ENCODE measurements around the gene ERMAP.

Gene ERMAP

DNA sequence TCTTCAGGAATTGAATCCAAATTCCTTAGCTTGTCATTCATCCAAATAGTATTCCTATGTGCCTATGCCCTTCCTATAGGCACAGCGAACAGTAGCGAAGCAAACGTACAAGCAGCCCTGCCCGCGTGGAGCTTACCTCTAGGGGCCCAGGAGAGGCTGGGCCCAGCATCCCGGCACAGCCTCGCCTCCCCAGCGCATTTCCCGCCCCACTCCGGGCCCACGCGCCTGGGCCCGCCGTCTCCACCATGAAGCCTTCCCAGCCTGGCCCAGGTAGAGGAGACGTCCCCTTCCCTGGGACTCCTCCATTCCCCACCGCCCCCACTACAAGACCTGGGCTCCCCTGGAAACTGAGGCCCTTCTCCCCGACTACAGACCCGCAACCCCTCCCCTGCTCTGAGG, 32.4 kb upstream of the ERMAP start:
- TF ChIP-seq, protein P1, sequence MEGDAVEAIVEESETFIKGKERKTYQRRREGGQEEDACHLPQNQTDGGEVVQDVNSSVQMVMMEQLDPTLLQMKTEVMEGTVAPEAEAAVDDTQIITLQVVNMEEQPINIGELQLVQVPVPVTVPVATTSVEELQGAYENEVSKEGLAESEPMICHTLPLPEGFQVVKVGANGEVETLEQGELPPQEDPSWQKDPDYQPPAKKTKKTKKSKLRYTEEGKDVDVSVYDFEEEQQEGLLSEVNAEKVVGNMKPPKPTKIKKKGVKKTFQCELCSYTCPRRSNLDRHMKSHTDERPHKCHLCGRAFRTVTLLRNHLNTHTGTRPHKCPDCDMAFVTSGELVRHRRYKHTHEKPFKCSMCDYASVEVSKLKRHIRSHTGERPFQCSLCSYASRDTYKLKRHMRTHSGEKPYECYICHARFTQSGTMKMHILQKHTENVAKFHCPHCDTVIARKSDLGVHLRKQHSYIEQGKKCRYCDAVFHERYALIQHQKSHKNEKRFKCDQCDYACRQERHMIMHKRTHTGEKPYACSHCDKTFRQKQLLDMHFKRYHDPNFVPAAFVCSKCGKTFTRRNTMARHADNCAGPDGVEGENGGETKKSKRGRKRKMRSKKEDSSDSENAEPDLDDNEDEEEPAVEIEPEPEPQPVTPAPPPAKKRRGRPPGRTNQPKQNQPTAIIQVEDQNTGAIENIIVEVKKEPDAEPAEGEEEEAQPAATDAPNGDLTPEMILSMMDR (IDR thresholded peaks at IDR 0.05; ENCODE audit: insufficient read depth, low read length, missing control alignments): no peak
- ChIA-PET POLR2A (interaction anchor here (1.9 kb wide), 1 partner anchor 17 kb away, joined by 9 read pairs; the partner anchor contains the start of genes C1orf50 and P3H1), CTCF (interaction anchor here (3.4 kb wide), 1 partner anchor 288 kb away, joined by 18 read pairs; no protein-coding TSS in a partner anchor)
- no peak for DNase-seq (ENCODE audit: low read depth, low spot score)
- peak overlapping the region; percentile 44; the same call in 1 of the 2 replicates for H3K4me3 ChIP-seq (ENCODE audit: low read depth, low read length)

DNA sequence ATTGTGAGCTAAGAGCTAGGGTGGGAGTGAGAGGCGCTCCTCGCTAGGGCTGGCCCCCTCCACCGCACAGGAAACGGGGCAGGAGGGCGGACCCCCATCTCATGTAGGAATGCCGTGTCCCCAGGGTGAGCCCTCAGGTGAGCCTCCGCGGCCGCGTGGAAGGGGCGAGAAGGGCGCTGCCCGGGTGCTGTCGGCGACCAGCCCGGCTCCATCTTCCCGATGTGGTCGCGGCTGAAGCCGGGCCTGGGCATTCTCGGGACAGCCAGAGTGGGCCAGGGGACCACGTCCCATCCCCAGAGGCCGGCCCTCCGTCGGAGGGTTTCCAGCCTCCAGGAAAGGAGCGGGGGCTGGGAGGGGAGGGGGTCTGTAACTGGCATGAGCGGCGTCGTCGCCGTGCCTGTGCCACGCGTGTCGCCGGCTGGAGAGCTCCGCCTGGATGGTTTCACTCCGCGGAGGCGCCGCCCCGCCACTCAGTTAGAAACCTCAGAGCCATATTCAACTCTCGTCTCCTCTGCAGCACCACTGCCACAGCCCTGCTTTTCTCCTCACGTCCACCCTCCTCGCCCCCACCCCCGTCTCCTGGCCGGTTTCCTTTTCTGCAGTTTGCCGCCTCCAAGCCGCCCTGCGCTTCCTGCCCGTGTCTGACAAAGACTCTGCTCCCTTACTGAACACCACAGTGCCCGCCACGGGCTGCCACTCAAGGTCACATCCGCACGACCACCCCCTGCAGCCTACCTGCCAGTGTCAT, 31.8 kb upstream of the ERMAP start, which contains the start of gene TMEM269:
TMEM269 (plus strand) TSS at position 46 of the 748 bp plus-strand sequence. CDS start 4,903 bp downstream, outside the sequence.
- ChIA-PET CTCF (interaction anchor here (1.4 kb wide), 1 partner anchor 288 kb away, joined by 4 read pairs; no protein-coding TSS in a partner anchor), POLR2A (interaction anchor here (1.9 kb wide), 1 partner anchor 18 kb away, joined by 9 read pairs; the partner anchor contains the start of genes C1orf50 and P3H1)
- peak within 1 kb of the TSS; percentile 44 for H3K4me3 ChIP-seq (ENCODE audit: low read depth, low read length)
- DNase-seq (ENCODE audit: low read depth, low spot score): no peak
- TF ChIP-seq, protein P1 (IDR thresholded peaks at IDR 0.05; ENCODE audit: insufficient read depth, low read length, missing control alignments): no peak

DNA sequence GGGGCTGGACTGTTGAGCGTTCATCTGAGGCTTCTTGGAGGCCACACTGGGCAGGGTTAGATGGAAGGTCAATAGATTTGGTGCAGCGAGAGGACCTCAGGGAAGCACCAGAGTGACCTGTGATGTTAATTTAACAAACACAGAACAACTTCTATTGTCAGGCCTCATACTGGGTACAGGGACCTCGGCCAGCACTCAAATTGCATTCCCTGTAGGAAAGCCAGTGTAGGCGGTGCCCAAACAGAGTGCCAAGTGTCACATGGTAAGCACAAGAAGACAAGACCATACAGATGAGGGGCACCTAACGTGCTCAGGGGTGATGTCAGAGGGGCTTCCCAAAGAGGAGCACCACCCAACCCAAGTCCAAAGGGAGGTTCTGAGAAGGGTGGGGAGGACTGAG, 30.8 kb upstream of the ERMAP start:
- CTCF ChIA-PET: interaction anchor here (1.4 kb wide), 1 partner anchor 288 kb away, joined by 4 read pairs; no protein-coding TSS in a partner anchor
- TF ChIP-seq, protein P1 (IDR thresholded peaks at IDR 0.05; ENCODE audit: insufficient read depth, low read length, missing control alignments): no peak
- H3K4me3 ChIP-seq (ENCODE audit: low read depth, low read length): no peak overlapping the region
- POLR2A ChIA-PET: no interaction called here
- no peak for DNase-seq (ENCODE audit: low read depth, low spot score)

DNA sequence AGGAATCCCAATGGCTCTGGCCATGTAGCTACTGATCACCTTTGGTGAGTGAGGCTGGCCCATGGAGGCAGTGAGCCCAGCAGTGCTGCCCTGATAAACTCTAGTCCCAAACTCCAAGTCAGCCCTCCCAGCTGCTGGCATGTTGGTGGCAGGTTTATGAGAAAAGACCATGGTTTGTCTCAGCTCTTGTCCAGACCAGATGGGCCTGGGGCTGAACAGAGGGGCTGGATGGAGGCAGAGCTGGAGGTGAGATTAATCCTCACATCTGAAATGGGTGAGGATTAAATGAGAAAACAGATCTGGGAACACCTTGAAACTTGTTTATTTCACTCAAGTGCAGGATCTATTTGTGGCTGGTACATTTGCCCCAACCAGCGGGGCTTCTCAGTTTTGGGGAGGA, 28.9 kb upstream of the ERMAP start:
- POLR2A ChIA-PET: no interaction called here

DNA sequence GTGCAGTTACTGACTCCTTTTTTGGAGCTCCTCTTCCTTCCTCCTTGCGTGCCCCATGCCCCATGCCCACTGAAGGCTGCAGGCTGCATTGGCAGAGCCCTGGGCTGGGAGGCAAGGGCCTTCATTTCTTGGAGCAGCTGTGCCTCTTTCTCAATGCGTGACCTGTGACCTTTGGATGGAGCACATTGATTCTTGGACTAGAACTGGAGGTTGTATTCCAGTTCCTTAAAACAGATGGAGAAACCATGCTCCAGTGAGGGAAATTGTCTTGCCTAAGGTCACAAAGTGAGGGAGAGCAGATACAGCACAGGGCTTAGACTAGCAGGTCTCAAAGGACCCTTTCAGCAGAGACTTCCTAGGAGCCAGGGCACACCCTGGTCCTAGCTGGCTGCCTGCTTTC, 23.1 kb upstream of the ERMAP start:
- ChIA-PET POLR2A (no interaction called here), CTCF (no interaction called here)
- no peak overlapping the region for H3K4me3 ChIP-seq (ENCODE audit: low read depth, low read length)
- TF ChIP-seq, protein P1 (IDR thresholded peaks at IDR 0.05; ENCODE audit: insufficient read depth, low read length, missing control alignments): no peak
- no peak for DNase-seq (ENCODE audit: low read depth, low spot score)

More for the DNA sequence above, 28.9 kb upstream of the ERMAP start:
- no peak for DNase-seq (ENCODE audit: low read depth, low spot score)
- CTCF ChIA-PET: no interaction called here
- H3K4me3 ChIP-seq (ENCODE audit: low read depth, low read length): no peak overlapping the region
- TF ChIP-seq, protein P1 (IDR thresholded peaks at IDR 0.05; ENCODE audit: insufficient read depth, low read length, missing control alignments): no peak

DNA sequence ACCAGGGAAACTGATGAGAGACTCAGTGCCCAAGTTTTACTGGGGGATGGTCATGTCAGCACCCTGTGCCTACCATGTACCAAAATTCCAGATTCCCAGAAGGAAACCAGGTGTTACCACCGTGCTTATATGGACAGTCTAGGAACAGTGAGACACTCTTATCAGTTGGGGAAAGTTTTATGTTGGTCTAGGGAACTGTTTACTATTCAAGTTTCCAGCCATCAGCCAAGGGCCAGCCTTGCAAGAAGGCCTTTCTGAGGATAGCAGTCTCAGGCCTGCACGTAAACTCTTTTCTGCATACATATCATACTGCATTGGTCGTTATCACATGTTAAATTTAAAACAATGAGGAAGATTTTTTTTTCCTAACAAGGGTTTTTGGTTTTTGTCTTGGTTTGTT, 19.5 kb upstream of the ERMAP start:
- CTCF ChIA-PET: interaction anchor here (0.9 kb wide), 1 partner anchor 18 kb away, joined by 3 read pairs; no protein-coding TSS in a partner anchor
- H3K4me3 ChIP-seq (ENCODE audit: low read depth, low read length): no peak overlapping the region
- POLR2A ChIA-PET: no interaction called here
- TF ChIP-seq, protein P1 (IDR thresholded peaks at IDR 0.05; ENCODE audit: insufficient read depth, low read length, missing control alignments): no peak
- DNase-seq (ENCODE audit: low read depth, low spot score): no peak
